OCI-LY3 (cell line): ENCODE measurements around the gene CRYBA2.

Source experiments
- H2AFZ ChIP-seq: fragments of 200-600, 300-600 bp; shearing (Covaris generic); 2 replicates; pipeline ENCODE4 v1.6.0; 2014; ENCODE audit warnings: antibody characterized with exemption, low read depth, low read length
- H3K27ac ChIP-seq: fragments of 200-600, 300-600 bp; sonication (generic); 2 replicates; pipeline ENCODE4 v1.5.1; 2014; ENCODE audit warnings: mild to moderate bottlenecking, low read length, moderate library complexity, mixed read lengths
- H3K27me3 ChIP-seq: fragments of 200-600, 300-600 bp; sonication (generic); 2 replicates; pipeline ENCODE4 v1.6.1; 2014; ENCODE audit warnings: low read depth, low read length, mixed read lengths
- H3K36me3 ChIP-seq: fragments of 200-600, 300-600 bp; sonication (generic); replicated peaks from 2 replicates; pipeline ENCODE3; 2014; ENCODE audit warnings: low read depth, low read length, mixed read lengths
- H3K4me1 ChIP-seq: fragments of 300-600, 200-600 bp; sonication (generic); 2 replicates; pipeline ENCODE4 v1.6.1; 2014; ENCODE audit warnings: low read length, mixed read lengths
- H3K4me2 ChIP-seq: fragments of 200-600, 300-600 bp; sonication (generic); 2 replicates; pipeline ENCODE4 v1.6.1; 2014; ENCODE audit warnings: low read length, mixed read lengths
- H3K4me3 ChIP-seq: fragments of 300-600, 200-600 bp; sonication (generic); 2 replicates; pipeline ENCODE4 v1.5.1; 2014; ENCODE audit warnings: antibody characterized with exemption, mild to moderate bottlenecking, low read length, moderate library complexity
- H3K79me2 ChIP-seq: fragments of 300-600, 200-600 bp; shearing (Covaris generic); 2 replicates; pipeline ENCODE4 v1.6.1; 2014; ENCODE audit warnings: mild to moderate bottlenecking, low read length, mixed read lengths
- H3K9ac ChIP-seq: fragments of 300-600, 200-600 bp; shearing (Covaris generic); 2 replicates; pipeline ENCODE4 v1.6.0; 2014; ENCODE audit warnings: mild to moderate bottlenecking, low read length, moderate library complexity
- H3K9me3 ChIP-seq: fragments of 200-600, 300-600 bp; shearing (Covaris generic); 2 replicates; pipeline ENCODE4 v1.6.1; 2014; ENCODE audit warnings: low read length, mixed read lengths; ENCODE audit not compliant: insufficient read depth
- H4K20me1 ChIP-seq: fragments of 200-600, 300-600 bp; sonication (generic); 2 replicates; pipeline ENCODE4 v1.6.1; 2016; ENCODE audit warnings: low read length, mixed read lengths; ENCODE audit not compliant: insufficient read depth
- EZH2phosphoT487 ChIP-seq: fragments of 200-600 bp; shearing (Covaris generic); IDR thresholded peaks from 2 replicates; pipeline ENCODE4 v1.6.1; 2018; ENCODE audit warnings: antibody characterized with exemption, mixed run types, low read depth
- TF ChIP-seq, protein P1 (sequence below): fragments of 200-600, 300-600 bp; sonication (generic); IDR thresholded peaks from 2 replicates; pipeline ENCODE4 v1.5.1; 2014; ENCODE audit warnings: antibody characterized with exemption, low read length, low read depth

Gene CRYBA2

GRCh38 chr2:218954541-218955300 lies 38.5 kb downstream of the CRYBA2 start:
- Histone ChIP-seq H3K4me3 (no peak overlapping the region), H3K79me2 (no peaks in the 10 kb centered on the region), H2AFZ (no peak overlapping the region), H3K4me2 (no peak overlapping the region), H3K27ac (no peak overlapping the region), H3K27me3 (no peaks in the 10 kb centered on the region), H3K36me3 (no peaks in the 10 kb centered on the region), H4K20me1 (no peaks in the 10 kb centered on the region), H3K4me1 (peaks cover 5% of the 10 kb centered on the region; the same call in 1 of the 2 replicates), H3K9ac (no peak overlapping the region), H3K9me3 (no peaks in the 10 kb centered on the region)
- TF ChIP-seq EZH2phosphoT487, result no peak
- TF ChIP-seq, protein P1, sequence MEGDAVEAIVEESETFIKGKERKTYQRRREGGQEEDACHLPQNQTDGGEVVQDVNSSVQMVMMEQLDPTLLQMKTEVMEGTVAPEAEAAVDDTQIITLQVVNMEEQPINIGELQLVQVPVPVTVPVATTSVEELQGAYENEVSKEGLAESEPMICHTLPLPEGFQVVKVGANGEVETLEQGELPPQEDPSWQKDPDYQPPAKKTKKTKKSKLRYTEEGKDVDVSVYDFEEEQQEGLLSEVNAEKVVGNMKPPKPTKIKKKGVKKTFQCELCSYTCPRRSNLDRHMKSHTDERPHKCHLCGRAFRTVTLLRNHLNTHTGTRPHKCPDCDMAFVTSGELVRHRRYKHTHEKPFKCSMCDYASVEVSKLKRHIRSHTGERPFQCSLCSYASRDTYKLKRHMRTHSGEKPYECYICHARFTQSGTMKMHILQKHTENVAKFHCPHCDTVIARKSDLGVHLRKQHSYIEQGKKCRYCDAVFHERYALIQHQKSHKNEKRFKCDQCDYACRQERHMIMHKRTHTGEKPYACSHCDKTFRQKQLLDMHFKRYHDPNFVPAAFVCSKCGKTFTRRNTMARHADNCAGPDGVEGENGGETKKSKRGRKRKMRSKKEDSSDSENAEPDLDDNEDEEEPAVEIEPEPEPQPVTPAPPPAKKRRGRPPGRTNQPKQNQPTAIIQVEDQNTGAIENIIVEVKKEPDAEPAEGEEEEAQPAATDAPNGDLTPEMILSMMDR, result no peak

DNA sequence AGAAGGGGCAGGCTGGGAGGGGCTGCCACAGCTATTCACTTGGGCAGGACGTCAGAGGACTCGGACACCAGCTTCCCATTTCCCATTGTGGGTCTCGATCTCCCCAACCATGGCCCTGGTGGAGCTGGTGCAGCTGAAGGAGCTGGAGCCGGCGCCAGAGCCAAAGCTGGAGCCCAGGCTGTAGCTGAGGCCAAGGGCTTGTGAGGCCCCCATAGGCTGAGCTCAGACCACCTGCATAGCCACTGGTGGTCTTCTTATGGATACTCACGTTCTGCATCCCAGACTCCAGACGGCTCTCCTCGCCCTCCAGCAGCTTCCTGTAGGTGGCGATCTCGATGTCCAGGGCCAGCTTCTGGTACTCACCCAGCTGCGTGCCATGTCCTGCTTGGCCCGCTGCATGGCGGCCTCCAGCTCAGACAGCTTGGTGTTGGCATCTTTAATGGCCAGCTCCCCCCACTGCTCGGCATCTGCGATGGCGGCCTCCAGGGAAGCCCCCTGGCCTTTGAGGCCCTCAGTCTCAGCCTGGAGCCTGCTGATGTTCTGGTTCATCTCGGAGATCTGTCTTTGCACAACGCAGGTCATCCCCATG lies 39.8 kb downstream of the CRYBA2 start:
- H3K4me1 ChIP-seq, result no peaks in the 10 kb centered on the region
- no peak overlapping the region for H3K9ac ChIP-seq
- H2AFZ ChIP-seq, result no peak overlapping the region
- no peak overlapping the region for H3K27ac ChIP-seq
- no peak overlapping the region for H3K4me3 ChIP-seq
- no peaks in the 10 kb centered on the region for H3K9me3 ChIP-seq
- H3K4me2 ChIP-seq, result no peak overlapping the region
- no peaks in the 10 kb centered on the region for H3K79me2 ChIP-seq
- no peaks in the 10 kb centered on the region for H3K36me3 ChIP-seq
- H4K20me1 ChIP-seq, result no peaks in the 10 kb centered on the region
- TF ChIP-seq, protein P1, result no peak
- TF ChIP-seq EZH2phosphoT487, result no peak
- no peaks in the 10 kb centered on the region for H3K27me3 ChIP-seq

DNA sequence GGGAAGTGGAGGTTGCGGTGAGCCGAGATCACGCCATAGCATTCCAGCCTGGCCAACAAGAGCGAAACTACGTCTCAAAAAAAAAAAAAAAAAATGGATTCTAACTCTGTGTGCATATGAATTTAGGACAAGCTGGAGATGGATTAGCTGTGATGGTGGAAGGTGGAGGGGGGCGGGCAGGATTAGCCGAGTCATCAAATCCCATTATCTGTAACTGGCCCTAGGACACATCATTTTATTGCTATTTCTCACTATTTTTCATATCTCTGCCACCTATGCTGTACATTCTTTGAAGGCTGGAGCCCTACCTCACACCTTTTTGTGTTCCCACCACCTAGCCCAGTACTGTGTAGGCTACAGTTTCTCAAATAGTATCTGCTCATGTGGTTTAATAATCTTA lies 41.1 kb downstream of the CRYBA2 start:
- Histone ChIP-seq H3K27me3 (no peaks in the 10 kb centered on the region), H3K79me2 (no peaks in the 10 kb centered on the region), H3K9ac (no peak overlapping the region), H3K4me2 (no peak overlapping the region), H2AFZ (no peak overlapping the region), H3K4me3 (no peak overlapping the region), H3K36me3 (no peaks in the 10 kb centered on the region), H3K27ac (no peak overlapping the region), H4K20me1 (no peaks in the 10 kb centered on the region), H3K9me3 (no peaks in the 10 kb centered on the region), H3K4me1 (no peaks in the 10 kb centered on the region)
- TF ChIP-seq EZH2phosphoT487, result no peak
- TF ChIP-seq, protein P1, result no peak

DNA sequence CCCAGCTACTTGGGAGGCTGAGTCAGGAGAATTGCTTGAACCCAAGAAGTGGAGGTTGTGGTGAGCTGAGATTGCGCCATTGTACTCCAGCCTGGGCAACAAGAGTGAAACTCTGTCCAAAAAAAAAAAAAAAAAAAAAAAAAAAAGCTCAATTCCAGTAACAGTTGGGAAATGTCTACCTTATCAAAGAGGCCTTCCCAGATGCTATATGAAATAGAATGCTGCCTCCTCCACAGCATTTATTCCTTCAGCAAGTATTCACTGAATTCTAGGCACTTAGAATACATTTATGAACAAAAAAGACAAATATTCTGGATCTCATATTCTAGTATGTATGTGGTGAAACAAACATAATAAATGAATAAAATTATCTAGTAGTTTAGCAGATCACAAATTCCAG lies 46.6 kb downstream of the CRYBA2 start:
- no peaks in the 10 kb centered on the region for H4K20me1 ChIP-seq
- TF ChIP-seq, protein P1, result no peak
- no peak for TF ChIP-seq EZH2phosphoT487
- H3K79me2 ChIP-seq, result no peaks in the 10 kb centered on the region
- H3K36me3 ChIP-seq, result no peaks in the 10 kb centered on the region
- H3K27ac ChIP-seq, result no peak overlapping the region
- H3K4me1 ChIP-seq, result no peaks in the 10 kb centered on the region
- H3K9me3 ChIP-seq, result no peaks in the 10 kb centered on the region
- H3K9ac ChIP-seq, result no peak overlapping the region
- no peak overlapping the region for H2AFZ ChIP-seq
- H3K27me3 ChIP-seq, result no peaks in the 10 kb centered on the region
- H3K4me3 ChIP-seq, result no peak overlapping the region
- no peak overlapping the region for H3K4me2 ChIP-seq
